ENCODE data around the gene TGFBR3. TPM values are rescaled to one million over a fixed set of nuclear protein-coding genes. Genes with fewer than 3 reads are reported as not detected.
"Not testable (repeated sequence)": the region's sequence is repeated elsewhere in the genome, so short reads cannot be mapped to it uniquely, and the experiment has no call there.

TGFBR3 gene
- total RNA-seq, 4 donors from 2014 or later = 32.9 to 138 (median 58.8) TPM

GRCh38 chr1:91669584-91670350 is 216.2 kb downstream of the TGFBR3 start:
- no peaks in the 10 kb centered on the region for H3K9me3 ChIP-seq
- in situ Hi-C loops (cut with MboI; ENCODE audit: low pct_ligation_motif_present in 1 of 4, low pct_unique_long_range_greater_than_20kb in 1 of 4, low sequenced_read_pairs in 3 of 4) (no loop called here), intact Hi-C loops (cut with DNase I; ENCODE audit: low total_unique reads) (no loop called here)
- no peak overlapping the region for H3K27ac ChIP-seq
- H3K36me3 ChIP-seq = no peaks in the 10 kb centered on the region
- DNase-seq = no peak
- H3K4me1 ChIP-seq = no peaks in the 10 kb centered on the region
- 91 to 94% methylated on average over 7 to 25 of the region's 25 CpGs for WGBS, 2 donors (ENCODE audit: low coverage in 1 of 2)
- TF ChIP-seq POLR2AphosphoS5 (IDR thresholded peaks at IDR 0.05) (no peak), CTCF (IDR thresholded peaks at IDR 0.05) (no peak), POLR2A (IDR thresholded peaks at IDR 0.05) (no peak), EP300 (IDR thresholded peaks at IDR 0.05; ENCODE audit: low read depth) (no peak)
- no peak overlapping the region for H3K4me3 ChIP-seq
- no peaks in the 10 kb centered on the region for H3K27me3 ChIP-seq

- DNase-seq; H3K9me3 ChIP-seq; H3K27ac ChIP-seq; intact Hi-C loops (cut with DNase I; ENCODE audit: low total_unique reads); H3K4me3 ChIP-seq; in situ Hi-C loops (cut with MboI; ENCODE audit: low pct_ligation_motif_present in 1 of 4, low pct_unique_long_range_greater_than_20kb in 1 of 4, low sequenced_read_pairs in 3 of 4); H3K36me3 ChIP-seq; H3K4me1 ChIP-seq; H3K27me3 ChIP-seq: not testable (repeated sequence)
- WGBS, 2 donors (ENCODE audit: low coverage in 1 of 2) = 48 to 57% methylated on average over 5 of the region's 5 CpGs
Observed at GRCh38 chr1:91666651-91667050, 219.3 kb downstream of the TGFBR3 start.

- TF ChIP-seq POLR2AphosphoS5 (IDR thresholded peaks at IDR 0.05) = no peak
- no peak for TF ChIP-seq EP300 (IDR thresholded peaks at IDR 0.05; ENCODE audit: low read depth)
- TF ChIP-seq CTCF (IDR thresholded peaks at IDR 0.05) = no peak
- no peak for TF ChIP-seq POLR2A (IDR thresholded peaks at IDR 0.05)
- Histone ChIP-seq H3K36me3 (no peaks in the 10 kb centered on the region), H3K4me1 (no peaks in the 10 kb centered on the region), H3K9me3 (peaks cover 5 to 8% of the 10 kb centered on the region in 2 donors), H3K27ac (no peak overlapping the region), H3K4me3 (no peak overlapping the region), H3K27me3 (no peaks in the 10 kb centered on the region)
- in situ Hi-C loops (cut with MboI; ENCODE audit: low pct_ligation_motif_present in 1 of 4, low pct_unique_long_range_greater_than_20kb in 1 of 4, low sequenced_read_pairs in 3 of 4) (no loop called here), intact Hi-C loops (cut with DNase I; ENCODE audit: low total_unique reads) (no loop called here)
- no peak for DNase-seq
Observed at GRCh38 chr1:91661121-91661520, 224.8 kb downstream of the TGFBR3 start.

- Histone ChIP-seq H3K9me3 (peaks cover 5 to 8% of the 10 kb centered on the region in 2 donors), H3K27ac (no peak overlapping the region), H3K4me3 (no peak overlapping the region), H3K4me1 (no peaks in the 10 kb centered on the region), H3K36me3 (no peaks in the 10 kb centered on the region), H3K27me3 (no peaks in the 10 kb centered on the region)
- DNase-seq = no peak
- in situ Hi-C loops (cut with MboI; ENCODE audit: low pct_ligation_motif_present in 1 of 4, low pct_unique_long_range_greater_than_20kb in 1 of 4, low sequenced_read_pairs in 3 of 4) (no loop called here), intact Hi-C loops (cut with DNase I; ENCODE audit: low total_unique reads) (no loop called here)
- no peak for TF ChIP-seq CTCF (IDR thresholded peaks at IDR 0.05)
- TF ChIP-seq POLR2A (IDR thresholded peaks at IDR 0.05) = no peak
- no peak for TF ChIP-seq POLR2AphosphoS5 (IDR thresholded peaks at IDR 0.05)
- no peak for TF ChIP-seq EP300 (IDR thresholded peaks at IDR 0.05; ENCODE audit: low read depth)
Observed at GRCh38 chr1:91660708-91661107, 225.2 kb downstream of the TGFBR3 start.
